Body of pancreas (tissue), 4 donors: ENCODE measurements around the gene ZBTB47. TPM values are rescaled to one million over a fixed set of nuclear protein-coding genes. Genes with fewer than 3 reads are reported as not detected.

Experiments used
- ATAC-seq: fragments of 150-250 bp; one replicate; pipeline ENCODE4 v1.9.1; 2016
- DNase-seq, 4 donors: peaks; one replicate each; pipeline ENCODE4 v3.0.0-alpha.2; 2019
- H3K27ac ChIP-seq, 4 donors: fragments of 200-600 bp; sonication (generic); 1 replicate in 3 of 4; 2 replicates in 1 of 4; pipeline versions ENCODE4 v1.5.1 to v1.6.1; 2016 to 2019; ENCODE audit warnings: mild to moderate bottlenecking in 1 of 4, mixed read lengths in 1 of 4, moderate library complexity in 1 of 4
- H3K27me3 ChIP-seq, 2 donors: fragments of 200-600 bp; sonication (generic); one replicate each; pipeline ENCODE4 v1.6.0; 2016; ENCODE audit warnings: mild to moderate bottlenecking in 1 of 2
- H3K36me3 ChIP-seq, 2 donors: fragments of 200-600 bp; sonication (generic); replicated peaks in 1 of 2; 2 replicates each; pipeline ENCODE4 v1.5.1; 2016; ENCODE audit warnings: low read depth in 2 of 2; ENCODE audit not compliant: insufficient read depth in 1 of 2
- H3K4me1 ChIP-seq: fragments of 200-600 bp; sonication (generic); one replicate; pipeline ENCODE4 v1.6.0; 2016
- H3K4me3 ChIP-seq, 2 donors: fragments of 200-600 bp; sonication (generic); 1 replicate in 1 of 2; 2 replicates in 1 of 2; pipeline ENCODE4 v1.5.1; 2016 to 2019
- H3K9me3 ChIP-seq, 3 donors: fragments of 200-600 bp; sonication (generic); 1 replicate in 2 of 3; 2 replicates in 1 of 3; pipeline ENCODE4 v1.5.1; 2016
- CTCF ChIP-seq, 7 experiments: fragments of 450-650 bp in 4 of 7; fragments of 200-600 bp in 3 of 7; sonication (generic) in 3 of 7; IDR thresholded peaks; one replicate each; pipeline ENCODE4 v1.5.1; 2016 to 2019; ENCODE audit warnings: antibody characterized with exemption in 7 of 7
- POLR2A ChIP-seq, 3 donors: fragments of 450-650 bp; IDR thresholded peaks; one replicate each; pipeline ENCODE4 v1.6.1; 2016; ENCODE audit warnings: antibody characterized with exemption in 3 of 3, mild to moderate bottlenecking in 2 of 3
- WGBS, 2 donors: methylation state at CpG; one replicate each; pipeline ENCODE4 v1.1.5; 2017; 5-methylcytosine and 5-hydroxymethylcytosine counted together
- intact Hi-C: fragments of 100-400 bp; cut with DNase I; formaldehyde crosslinking; loops from one replicate; pipeline ENCODE4 v1.15.1; 2023
- total RNA-seq, 2 donors: library from RNA; depleted of rRNA; stranded (reverse); fragments of >200 nt; gene quantifications; one replicate each; pipeline ENCODE4 v1.1.0, GENCODE V29; 2016

ZBTB47 gene
- total RNA-seq, 2 donors from 2014 or later: 19.7 to 20.4 TPM

- peaks cover 29 to 47% of the 10 kb centered on the region in 2 donors for H3K36me3 ChIP-seq
- intact Hi-C loops: no loop called here
- no peak overlapping the region for H3K4me3 ChIP-seq
- no peaks in the 10 kb centered on the region for H3K9me3 ChIP-seq
- DNase-seq (no peak), ATAC-seq (no peak)
- TF ChIP-seq CTCF (IDR thresholded peaks at IDR 0.05): no peak
- TF ChIP-seq POLR2A (IDR thresholded peaks at IDR 0.05): no peak
- no peaks in the 10 kb centered on the region for H3K4me1 ChIP-seq
- WGBS, 2 donors: 80 to 85% methylated on average over 6 of the region's 6 CpGs
- H3K27ac ChIP-seq: no peak overlapping the region
- no peaks in the 10 kb centered on the region for H3K27me3 ChIP-seq
These were observed 20.0 kb upstream of the ZBTB47 start for GRCh38 chr3:42633544-42633943.

GRCh38 chr3:42635111-42635510 lies 18.4 kb upstream of the ZBTB47 start:
- no peak overlapping the region for H3K4me3 ChIP-seq
- H3K27ac ChIP-seq: no peak overlapping the region
- H3K27me3 ChIP-seq: no peaks in the 10 kb centered on the region
- ATAC-seq: no peak
- WGBS, 2 donors: 79 to 90% methylated on average over 2 of the region's 2 CpGs
- H3K4me1 ChIP-seq: no peaks in the 10 kb centered on the region
- H3K9me3 ChIP-seq: no peaks in the 10 kb centered on the region
- TF ChIP-seq CTCF (IDR thresholded peaks at IDR 0.05) (no peak), POLR2A (IDR thresholded peaks at IDR 0.05) (no peak)
- intact Hi-C loops: no loop called here
- no peak for DNase-seq
- H3K36me3 ChIP-seq: peaks cover 34 to 49% of the 10 kb centered on the region in 2 donors

GRCh38 chr3:42637001-42637400 lies 16.5 kb upstream of the ZBTB47 start:
- WGBS, 2 donors: 79 to 83% methylated on average over 6 of the region's 6 CpGs
- no peak for ATAC-seq
- Histone ChIP-seq H3K27me3 (no peaks in the 10 kb centered on the region), H3K36me3 (peaks cover 34 to 44% of the 10 kb centered on the region in 2 donors), H3K27ac (no peak overlapping the region), H3K4me1 (no peaks in the 10 kb centered on the region), H3K9me3 (no peaks in the 10 kb centered on the region), H3K4me3 (no peak overlapping the region)
- no peak for DNase-seq
- TF ChIP-seq CTCF (IDR thresholded peaks at IDR 0.05): no peak
- no peak for TF ChIP-seq POLR2A (IDR thresholded peaks at IDR 0.05)
- intact Hi-C loops: no loop called here

GRCh38 chr3:42638339-42638842 lies 15.1 kb upstream of the ZBTB47 start:
- Histone ChIP-seq H3K27me3 (no peaks in the 10 kb centered on the region), H3K4me3 (no peak overlapping the region), H3K4me1 (no peaks in the 10 kb centered on the region), H3K36me3 (peaks cover 25 to 46% of the 10 kb centered on the region in 2 donors), H3K27ac (no peak overlapping the region), H3K9me3 (no peaks in the 10 kb centered on the region)
- ATAC-seq (no peak), DNase-seq (no peak)
- TF ChIP-seq POLR2A (IDR thresholded peaks at IDR 0.05) (no peak), CTCF (IDR thresholded peaks at IDR 0.05) (no peak)
- WGBS, 2 donors: 82 to 88% methylated on average over 6 of the region's 6 CpGs
- intact Hi-C loops: no loop called here

DNA sequence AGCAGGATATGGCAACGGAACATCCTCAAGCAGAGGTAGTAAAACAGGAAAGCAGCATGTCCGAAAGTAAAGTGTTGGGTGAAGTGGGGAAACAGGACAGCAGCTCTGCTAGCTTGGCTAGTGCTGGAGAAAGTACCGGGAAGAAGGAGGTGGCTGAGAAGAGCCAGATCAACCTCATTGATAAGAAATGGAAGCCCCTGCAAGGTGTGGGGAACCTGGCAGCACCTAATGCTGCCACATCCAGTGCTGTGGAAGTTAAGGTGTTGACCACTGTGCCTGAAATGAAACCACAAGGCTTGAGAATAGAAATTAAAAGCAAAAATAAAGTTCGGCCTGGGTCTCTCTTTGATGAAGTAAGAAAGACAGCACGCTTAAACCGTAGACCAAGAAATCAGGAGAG lies 14.3 kb upstream of the ZBTB47 start:
- ATAC-seq (no peak), DNase-seq (no peak)
- H3K27ac ChIP-seq: no peak overlapping the region
- no peaks in the 10 kb centered on the region for H3K4me1 ChIP-seq
- H3K27me3 ChIP-seq: no peaks in the 10 kb centered on the region
- TF ChIP-seq POLR2A (IDR thresholded peaks at IDR 0.05) (no peak), CTCF (IDR thresholded peaks at IDR 0.05) (no peak)
- intact Hi-C loops: no loop called here
- peaks cover 22 to 47% of the 10 kb centered on the region in 2 donors for H3K36me3 ChIP-seq
- H3K4me3 ChIP-seq: no peak overlapping the region
- no peaks in the 10 kb centered on the region for H3K9me3 ChIP-seq
- 78 to 87% methylated on average over 6 of the region's 6 CpGs for WGBS, 2 donors
